ENCODE data around the gene INPP5D.
A peak's percentile ranks its signal among the peaks of the same experiment; 100 is the strongest.
"Not testable (repeated sequence)": the region's sequence is repeated elsewhere in the genome, so short reads cannot be mapped to it uniquely, and the experiment has no call there.

INPP5D gene

DNA sequence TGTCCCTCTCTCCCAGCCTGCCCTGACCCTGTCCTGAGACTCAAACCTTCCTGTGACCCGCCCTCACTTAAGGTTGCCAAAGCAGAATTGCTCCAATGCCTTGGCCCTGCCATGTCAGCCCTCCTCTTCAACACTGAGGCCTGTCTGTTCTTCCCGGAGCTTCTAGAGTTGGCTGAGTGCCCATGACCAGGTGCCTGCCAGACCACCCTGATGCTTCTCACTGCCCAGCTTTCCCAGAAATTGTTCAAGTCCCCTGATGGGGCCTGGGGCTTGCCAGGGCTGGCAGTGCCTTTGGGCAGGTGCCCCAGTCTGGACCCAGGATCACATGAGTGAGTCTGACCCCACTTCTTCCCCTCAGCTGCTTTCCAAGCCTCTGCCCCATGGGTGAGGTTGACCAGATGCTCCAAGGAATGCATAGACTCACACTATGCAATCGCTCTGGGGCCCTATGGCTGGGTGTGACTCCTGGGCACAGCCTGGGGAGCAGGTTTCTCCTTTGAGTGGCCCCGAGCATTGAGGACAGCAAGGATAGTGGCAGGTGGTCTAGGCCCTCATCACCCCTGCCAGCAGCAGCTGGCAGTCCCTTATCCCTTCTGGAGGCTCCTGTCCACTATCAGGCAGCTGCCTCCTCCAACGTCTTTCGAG is 3.1 kb upstream of the INPP5D start:
- no peak for DNase-seq

DNA sequence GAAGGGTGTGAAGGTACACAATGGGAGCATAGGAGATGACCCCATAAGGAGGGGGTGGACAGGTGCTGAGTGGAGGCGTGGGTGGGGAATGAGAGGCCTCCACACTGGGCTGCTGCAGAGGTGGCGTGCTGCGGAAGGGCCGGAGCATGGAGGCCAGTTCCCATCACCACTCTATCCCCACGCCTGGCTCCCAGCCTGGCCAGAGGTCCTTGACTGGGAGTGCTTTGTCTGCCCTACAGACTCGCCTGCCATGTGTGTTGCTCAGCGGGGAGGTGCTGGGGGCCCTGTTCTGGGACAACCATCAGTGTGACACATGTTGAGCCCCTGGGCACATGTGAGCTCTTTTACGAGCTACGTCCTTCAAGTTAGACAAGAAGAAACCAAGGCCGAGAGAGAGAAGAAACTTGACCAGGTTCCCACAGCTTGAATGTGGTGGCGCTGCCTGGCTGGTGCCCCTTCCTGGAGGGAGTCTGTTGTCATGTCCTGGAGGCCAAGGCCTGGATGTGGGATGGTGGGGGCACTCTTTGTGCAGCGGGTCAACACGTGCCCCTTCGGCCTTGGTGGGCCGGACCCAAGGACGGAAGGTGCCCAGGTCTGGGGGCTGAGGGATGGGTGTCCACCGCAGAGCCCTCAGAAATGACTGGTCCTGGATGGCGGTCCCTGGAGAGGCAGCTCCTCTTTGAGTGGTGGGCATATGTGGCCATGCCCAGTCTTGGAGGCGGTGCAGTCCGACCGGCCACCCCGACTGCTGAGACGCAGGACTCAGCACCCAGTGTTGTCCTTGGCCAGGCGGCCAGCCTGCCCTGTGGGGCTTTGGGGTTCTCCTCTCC is 1.2 kb upstream of the INPP5D start:
- DNase-seq = no peak

DNA sequence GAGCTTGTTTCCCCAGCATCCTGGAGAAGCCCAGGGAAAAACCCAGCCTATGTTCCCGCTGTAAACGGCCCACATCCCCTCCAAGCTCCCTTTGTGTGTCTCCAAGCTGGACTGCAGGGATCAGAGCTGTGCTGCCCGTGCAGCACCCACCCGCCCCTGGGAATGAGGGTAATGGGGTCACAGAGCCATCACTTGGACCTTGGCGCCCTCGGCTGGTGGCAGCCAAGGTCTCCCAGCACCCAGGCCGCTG is 670 bp upstream of the INPP5D start:
- DNase-seq = no peak

DNA sequence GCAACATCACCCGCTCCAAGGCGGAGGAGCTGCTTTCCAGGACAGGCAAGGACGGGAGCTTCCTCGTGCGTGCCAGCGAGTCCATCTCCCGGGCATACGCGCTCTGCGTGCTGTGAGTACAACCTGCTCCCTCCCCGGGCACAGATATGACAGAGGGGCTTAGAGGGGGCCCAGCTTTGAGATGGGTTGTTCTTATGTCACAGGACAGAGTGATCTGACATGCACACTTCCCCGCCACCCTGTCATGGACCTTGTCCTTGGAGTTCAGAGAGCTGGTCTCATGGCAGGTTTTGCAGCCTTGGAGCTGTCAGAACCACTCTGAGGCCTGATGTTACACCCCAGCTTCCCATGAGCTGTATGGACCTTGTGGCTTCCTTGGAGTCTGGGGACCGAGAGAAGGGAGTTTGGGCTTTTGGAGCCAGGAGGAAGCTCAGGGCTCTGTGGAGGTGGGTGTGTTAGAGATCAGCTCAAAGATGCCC is 398 bp downstream of the INPP5D start:
- no peak for DNase-seq

DNA sequence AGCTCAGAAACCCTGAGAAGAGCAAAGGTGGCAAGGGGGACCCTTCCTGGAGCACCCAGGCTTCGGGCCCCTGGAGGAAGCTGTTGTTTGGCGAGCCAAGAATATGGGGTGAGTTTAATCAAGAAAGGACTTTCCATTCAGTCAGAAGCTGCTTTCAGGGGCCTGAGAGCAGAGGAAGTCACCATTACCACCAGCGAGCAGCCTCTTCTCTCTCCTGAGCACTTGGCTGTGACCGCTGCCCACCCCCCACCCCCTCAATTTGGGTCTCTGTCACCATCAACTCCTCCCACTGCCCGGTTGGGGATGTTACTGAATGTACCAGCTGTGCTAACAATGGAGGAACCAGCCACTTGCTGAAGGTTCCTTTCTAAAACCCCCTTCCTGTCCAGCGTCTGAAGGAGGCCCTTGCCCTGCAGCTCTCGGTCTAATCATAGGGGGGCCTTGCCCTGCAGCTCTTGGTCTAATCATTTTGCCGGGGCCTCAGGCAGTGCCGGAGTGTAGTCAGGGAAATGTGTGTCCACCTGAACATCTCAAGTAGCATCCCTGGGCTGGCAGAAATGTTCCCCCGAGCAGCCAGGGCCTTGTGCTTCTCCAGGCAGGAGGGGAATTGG is 943 bp downstream of the INPP5D start:
- peak in 1 of 2 donors; percentile 52 for DNase-seq

DNA sequence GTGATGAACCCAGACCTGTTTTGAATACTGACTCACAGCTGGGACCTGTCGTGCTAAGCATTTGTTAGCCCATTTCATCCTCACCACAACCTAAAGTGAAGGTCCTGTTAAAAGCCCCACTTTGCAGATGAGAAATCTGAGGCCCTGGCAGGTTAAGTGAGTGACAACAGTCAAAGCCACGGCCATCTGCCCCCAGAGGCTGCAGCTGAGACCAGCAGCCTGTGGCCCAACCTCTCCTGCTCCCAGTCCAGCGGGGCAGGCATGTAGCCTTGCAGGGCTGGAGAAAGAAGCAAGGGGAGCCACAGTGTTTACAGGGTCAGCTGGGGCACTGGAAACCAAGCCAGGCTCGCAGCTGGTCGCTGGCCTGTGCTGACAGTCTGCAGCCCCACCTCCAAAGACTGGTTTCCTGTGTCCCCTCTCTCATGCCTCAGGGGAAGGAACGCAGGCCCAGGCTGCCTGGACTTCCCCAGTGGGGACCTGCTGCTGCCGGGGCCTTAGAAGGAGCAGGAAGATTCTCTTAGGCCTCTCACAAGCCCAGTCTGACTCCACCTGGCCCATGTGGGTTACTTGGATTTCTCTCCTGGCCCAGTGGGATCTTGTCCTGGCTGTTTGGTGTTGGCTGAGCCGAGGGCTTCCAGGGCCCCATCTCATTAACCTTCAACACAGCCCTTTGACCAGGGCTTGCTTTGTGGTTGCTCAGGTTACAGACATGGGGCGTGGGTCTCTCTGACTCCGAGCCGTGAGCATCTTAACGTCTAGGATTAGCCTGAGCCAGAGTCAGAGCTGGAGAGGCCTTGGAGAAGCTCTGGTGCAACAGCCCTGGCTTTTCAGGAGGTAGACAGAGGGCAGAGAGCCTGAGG is 1.7 kb downstream of the INPP5D start:
- DNase-seq = no peak

DNA sequence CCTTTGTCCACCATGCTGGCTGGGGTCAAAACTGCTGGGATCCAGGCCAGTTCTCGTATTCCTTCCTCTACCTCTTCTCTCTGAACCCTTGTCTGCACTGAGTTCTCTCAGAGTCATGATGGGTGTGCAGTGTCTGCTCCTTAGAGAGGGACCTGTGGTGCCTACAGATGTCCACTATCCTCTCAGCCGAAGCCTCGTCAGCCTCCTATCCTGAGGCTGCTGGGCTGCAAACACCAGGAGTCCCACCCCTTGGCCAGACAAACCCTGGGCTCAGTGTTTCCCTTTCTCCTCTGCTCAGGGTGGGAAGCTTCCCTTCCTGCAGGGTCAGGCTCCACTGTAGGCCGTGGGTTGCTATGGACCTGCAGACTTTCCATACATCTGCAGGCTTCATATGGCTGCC is 2.3 kb downstream of the INPP5D start:
- no peak for DNase-seq

DNA sequence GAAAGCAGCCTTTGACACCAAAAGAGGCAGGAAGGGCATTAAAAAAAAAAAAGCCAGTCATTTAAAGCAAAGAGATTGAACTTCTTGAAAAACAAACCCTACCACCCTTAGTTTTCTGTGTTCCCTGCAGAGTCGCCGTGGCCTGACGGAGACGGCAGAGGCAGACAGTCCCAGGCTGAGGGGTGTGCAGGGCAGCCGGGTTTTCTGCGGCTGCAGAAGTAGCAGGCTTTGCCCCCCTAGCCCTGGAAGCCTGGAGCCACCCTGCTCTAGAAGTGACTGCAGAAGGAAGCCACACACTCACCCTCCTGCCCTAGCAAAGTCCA is 2.8 kb downstream of the INPP5D start:
- no peak for DNase-seq

DNA sequence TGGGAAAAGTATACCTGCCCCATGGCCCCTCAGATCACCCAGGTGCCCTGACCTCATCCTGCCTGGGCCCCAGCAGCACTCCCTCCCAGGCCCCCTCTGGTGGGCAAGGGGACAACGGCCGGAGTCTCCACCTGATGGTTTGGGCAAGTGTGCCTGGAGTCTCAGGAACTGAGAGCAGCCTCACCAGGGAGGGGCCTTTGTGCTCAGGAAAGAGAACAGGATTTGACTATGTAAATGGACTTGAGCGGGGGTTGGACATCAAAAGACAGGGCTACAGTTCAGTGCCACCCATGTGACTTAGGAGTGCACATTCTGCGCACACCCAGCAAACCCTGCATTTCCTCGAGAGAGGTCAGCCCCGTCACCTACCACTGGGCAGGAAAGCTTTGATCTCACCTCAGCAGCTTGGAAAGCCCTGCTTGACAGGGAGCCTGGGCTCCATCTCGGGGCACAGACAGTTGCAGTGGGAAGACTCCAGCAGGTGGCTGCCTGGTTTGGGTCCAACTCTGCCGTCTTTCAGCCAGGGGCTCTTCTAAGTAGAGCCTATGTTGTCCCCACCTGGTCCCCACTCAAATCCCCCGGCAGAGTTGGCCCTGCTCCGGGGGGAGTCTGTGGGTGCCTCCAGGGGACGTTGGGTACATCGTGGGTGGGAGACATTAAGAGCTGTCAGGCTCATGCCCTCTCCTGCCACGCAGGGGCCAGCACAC is 3.3 kb downstream of the INPP5D start:
- no peak for DNase-seq

DNA sequence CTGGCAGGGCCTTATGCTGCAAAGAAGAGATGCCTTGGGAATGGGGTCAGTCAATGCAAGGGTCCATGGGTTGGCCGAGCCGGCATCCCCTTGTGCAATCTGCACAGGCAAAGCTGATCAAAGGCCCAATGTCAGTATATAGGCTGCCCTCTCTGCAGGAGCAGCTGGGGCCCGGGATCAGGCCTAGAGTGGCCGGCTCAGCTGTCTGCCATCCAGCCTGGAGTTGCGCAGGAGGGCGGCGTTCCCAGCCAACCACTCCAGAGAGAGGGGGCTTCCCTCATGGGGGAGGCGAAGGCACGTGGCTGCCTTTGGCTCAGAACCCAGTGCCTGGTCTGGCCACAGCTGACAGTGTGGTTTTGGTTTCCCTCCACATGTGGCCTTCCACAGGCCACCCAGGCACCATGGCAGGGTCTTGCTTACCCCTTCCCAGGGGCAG is 3.9 kb downstream of the INPP5D start:
- no peak for DNase-seq

DNA sequence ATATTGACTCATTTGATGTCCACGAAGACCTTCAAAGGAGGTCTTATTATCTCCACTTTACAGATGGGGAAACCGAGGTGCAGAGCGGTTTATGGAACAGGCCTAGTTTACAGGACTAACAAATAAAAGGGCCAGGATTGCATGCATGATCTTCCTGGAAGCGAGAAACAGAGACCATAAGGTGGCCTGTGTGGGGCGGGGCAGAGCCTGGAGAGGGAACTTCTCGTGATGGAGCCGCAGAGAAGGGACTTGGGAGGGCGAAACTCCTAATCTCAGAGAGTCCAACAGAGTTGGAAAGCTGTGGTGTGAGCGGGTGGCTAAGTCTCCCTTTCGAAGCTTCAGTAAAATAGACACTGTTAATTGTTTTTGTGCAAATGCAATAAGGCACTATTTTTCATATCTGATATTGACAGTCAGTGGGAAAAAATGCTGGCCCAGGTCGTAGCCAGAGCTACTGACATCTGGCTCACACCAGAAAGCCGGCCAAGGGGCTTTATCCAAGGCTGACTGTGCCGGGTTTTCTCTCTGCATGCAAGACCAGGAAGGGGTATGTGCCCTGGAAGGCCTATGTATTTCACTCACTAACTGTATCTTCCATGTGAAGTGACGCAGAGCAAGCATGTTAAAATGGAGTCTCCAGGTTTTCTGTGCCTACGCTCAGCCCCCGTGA is 4.5 kb downstream of the INPP5D start:
- DNase-seq = no peak

DNA sequence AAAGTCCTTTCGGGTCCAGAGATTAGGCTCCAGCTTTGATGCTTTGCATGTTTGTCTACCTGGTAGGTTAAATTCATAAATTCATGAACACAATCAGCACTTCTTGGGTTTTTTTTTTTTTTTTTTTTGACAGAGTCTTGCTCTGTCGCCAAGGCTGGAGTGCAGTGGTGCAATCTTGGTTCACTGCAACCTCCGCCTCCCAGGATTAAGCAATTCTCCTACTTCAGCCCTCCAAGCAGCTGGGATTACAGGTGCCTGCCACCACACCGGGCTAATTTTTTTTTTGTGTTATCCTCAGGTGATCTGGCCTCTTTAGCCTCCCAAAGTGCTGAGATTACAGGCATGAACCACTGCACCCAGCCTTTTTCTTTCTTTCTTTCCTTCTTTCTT is 5.1 kb downstream of the INPP5D start:
- not testable (repeated sequence) for DNase-seq

DNA sequence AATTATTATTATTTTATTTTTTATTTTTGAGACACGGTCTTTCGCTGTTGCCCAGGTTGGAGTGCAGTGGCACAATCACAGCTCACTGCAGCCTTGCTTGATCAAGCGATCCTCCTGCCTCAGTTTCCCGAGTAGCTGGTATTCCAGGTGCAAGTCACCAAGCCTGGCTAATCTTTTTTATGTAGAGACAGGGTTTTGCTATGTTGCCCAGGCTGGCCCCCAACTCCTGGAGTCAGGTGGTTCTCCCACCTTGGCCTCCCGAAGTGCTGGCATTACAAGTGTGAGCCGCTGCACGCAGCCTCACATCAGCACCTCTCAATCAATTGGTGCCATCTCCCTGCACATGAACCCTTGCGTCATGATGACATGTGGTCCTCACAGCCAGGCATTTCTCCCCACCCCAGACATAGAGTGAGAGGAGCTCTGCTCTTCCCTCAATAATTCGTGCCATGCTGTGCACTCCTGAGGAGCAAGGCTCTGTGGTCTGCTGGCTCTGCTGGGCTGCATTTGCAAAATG is 5.9 kb downstream of the INPP5D start:
- DNase-seq = no peak

DNA sequence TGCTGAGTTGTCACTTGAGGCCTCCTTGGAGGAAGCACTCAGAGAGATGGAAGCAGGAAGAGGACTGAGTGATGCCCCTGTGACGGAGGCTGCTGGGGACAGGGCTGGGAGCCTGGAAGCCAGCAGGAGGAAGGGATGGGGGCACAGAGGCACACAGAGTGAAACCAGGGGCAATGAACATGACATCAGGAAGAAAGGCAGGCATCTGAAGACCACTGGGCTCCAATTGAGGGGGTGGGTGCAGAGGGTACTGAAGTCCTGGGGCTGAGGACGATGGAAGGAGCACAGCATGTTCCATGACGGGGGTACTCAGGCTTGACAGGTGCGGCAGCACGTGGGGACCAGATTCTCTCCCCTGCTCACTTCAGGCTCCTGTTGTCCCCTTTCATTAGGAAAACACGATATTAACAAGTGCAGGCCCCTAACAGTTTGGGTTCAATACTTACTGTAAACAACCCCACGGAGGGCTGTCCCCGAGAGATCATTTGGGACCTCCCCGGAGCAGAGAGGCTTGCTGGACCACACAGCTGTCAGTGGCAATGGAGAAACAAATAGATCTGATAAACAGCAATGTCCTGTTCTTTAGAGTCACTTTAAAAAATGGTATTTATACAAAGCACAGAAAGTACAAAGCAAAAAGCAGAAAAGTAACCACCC is 8.7 kb downstream of the INPP5D start:
- no peak for DNase-seq

DNA sequence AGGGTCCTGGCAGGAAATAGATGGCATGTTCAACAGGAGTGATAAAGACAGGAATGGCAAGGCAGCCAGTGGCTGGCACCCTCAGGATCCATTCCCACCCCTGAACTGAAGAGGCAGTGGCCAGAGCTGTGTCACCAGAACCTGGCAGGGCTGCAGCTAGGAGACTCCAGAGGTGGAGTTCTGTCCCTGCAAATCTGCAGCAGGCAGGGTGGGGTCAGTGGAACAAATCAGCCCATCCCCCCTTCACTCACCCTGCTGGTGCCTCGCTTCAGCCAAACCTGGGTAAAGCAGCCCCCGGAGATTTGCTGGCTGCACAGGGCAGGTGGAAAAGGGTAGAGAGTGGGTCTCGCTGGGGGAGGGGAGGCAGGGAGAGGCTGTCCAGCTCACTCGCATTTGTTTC is 12.7 kb downstream of the INPP5D start:
- DNase-seq = no peak

DNA sequence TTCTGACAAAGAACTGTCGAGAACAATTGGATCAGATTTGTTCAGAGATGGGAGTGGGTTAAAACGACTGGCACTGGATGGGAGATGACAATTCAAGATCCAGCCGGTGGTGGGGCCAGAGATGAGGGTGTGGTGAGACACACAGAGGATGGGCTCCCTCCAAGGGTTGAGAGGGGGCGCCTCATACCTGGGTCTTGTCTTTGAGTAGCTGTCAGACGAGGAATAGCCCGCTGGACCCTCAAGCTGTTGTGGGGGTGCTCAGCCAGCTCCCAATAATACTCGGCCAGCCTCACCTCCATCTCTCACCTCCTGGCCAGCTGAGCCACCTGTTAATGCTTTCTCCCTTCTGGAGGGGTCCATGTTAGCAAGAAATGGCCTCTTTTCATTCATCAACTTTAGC is 14.0 kb downstream of the INPP5D start:
- no peak for DNase-seq

DNA sequence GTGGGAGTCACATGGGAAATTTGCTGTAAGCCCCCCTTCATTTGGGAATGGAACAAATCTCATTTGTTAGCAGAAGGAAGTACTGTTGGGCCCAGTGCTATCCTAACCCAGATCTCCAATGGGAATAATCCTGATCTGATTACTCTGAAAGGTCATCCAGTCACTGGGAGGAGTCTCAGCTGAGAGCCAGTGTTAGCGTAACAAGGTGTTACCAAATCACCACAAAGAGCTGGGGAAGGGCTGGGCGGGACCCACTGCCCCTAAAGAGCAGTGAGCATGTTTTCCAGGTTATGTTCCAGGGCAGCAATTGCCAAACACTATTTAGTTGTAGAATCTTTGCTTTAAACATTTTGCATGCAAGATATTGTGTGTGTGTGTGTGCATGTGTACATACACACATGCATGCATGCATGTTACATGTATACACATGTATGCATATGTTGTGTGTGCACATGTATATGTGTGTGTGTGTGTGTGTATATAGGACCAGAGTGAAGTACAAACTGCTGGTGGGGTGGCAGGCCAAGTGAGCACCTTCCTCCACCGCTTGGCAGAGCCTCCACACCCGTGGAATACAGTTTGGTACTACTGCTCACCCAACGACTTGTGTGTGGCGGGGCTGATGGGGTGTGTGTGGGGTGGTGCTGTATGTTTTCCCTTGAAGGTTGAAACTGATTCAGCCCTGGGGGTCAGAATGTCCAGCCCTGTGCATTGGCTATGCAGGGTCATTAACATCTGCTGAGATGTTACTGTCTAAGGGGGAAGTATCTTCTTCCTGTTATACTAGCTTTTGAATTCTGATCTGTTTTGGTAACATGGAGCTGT is 15.2 kb downstream of the INPP5D start:
- no peak for DNase-seq

DNA sequence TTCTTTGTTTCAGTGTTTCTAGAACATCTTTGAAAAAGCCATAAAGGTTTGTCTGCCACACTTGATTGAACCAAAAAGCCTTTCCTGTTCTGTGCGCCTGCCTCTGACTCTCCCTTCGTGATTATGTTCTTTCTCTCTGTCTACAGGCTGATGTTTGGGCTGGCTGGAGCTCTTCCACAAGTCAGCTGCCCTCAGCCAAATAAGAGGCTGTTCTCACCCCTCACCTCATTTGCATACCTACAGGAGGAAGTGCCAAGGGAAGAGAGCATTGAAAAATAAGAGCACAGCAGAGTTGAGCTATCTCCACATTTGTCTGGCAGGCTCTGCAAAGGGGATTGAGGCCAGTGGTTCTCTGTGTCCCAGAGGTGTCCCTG is 15.8 kb downstream of the INPP5D start:
- DNase-seq = peak; percentile 45 to 55

DNA sequence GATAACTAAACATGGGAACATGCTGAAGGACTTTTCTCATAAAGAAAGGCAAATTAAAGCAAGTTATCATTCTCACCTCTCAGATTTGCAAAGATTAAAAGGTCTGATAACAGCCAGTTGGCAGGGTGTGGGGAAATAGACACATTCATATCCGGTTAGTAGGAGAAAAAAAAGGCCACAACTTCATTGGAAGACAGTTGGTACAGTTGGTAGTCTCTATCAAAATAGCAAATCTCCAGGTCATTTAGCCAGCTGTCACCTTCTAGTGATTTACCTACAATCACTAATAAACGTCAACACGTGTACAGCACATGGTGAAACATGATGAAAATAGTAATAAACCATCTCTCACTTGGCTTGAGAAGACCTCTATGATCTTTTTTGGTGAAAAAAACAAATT is 16.6 kb downstream of the INPP5D start:
- peak in 1 of 2 donors; percentile 60 for DNase-seq

DNA sequence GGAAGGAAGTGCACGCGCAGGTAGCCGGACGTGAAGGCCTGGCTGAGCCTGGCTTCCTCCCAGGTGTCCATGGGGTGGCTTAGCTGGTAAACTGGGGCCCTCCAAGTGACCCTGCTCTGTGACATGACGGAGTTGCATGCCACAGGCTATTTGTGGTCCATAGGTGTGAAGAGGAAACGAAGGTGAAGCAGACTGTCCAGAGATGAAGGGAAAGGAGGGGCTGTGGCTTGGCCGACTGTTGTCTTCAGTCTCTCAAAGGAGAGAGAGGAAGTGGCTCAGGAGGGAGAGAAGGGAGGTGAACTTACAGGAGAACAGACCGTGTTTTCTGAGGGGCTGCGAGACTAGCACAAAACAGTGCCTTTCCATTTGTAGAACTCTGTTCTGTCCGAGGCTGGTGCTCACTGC is 19.3 kb downstream of the INPP5D start:
- DNase-seq = peak; percentile 41 to 50

All from CD4-positive, alpha-beta T cell treated with Interleukin-1 beta for 1 hour (primary cell).